K562 (cell line): ENCODE data around the gene TNPO3. TPM values are rescaled to one million over a fixed set of nuclear protein-coding genes. Genes with fewer than 3 reads are reported as not detected.

Source experiments
- KDM1A ChIP-seq, 2 experiments: fragments of 450-650 bp; IDR thresholded peaks; 2 replicates each; pipeline ENCODE4 v1.6.1; 2016; ENCODE audit warnings: mild to moderate bottlenecking in 2 of 2
- ZNF717 ChIP-seq: fragments of 250-450 bp; sonication (Bioruptor Pico); IDR thresholded peaks from 2 replicates; pipeline ENCODE4 v1.5.0; 2021
- polyA plus RNA-seq, 8 experiments: library from polyadenylated mRNA; depleted of rRNA in 4 of 8; stranded (reverse) in 5 of 8; unstranded in 3 of 8; fragments of >200 nt; fragmentation: Nextera tagmentation in 2 of 8; fragmentation: Illumina TruSeq in 1 of 8; extraction: Ambion mirVana in 2 of 8; extraction: Trizol in 1 of 8; gene quantifications; 2 replicates each; pipeline versions ENCODE4 v1.2.1 to v1.2.3, GENCODE V29; 2011 to 2014; ENCODE audit warnings: inconsistent platforms in 1 of 8, missing spikeins in 1 of 8
- total RNA-seq, 7 experiments: library from RNA; depleted of rRNA in 6 of 7; stranded (reverse); fragments of >200 nt in 6 of 7; fragmentation: Illumina TruSeq in 2 of 7; extraction: Trizol in 2 of 7; gene quantifications; 2 replicates each; pipeline versions ENCODE4 v1.2.1 to v1.2.3, GENCODE V29; 2011 to 2021; ENCODE audit warnings: low replicate concordance in 1 of 7
- TF ChIP-seq, protein P1 (sequence below): fragments of 450-650 bp; IDR thresholded peaks from 2 replicates; pipeline ENCODE4 v1.6.1; 2016; ENCODE audit warnings: mild to moderate bottlenecking, moderate library complexity

The TNPO3 gene
- total and polyA plus RNA-seq, 9 of the 15 experiments (the other 6 are each of a cell fraction or from before 2014, with no cell fraction given), result 35.8 to 125 (median 110) TPM

DNA sequence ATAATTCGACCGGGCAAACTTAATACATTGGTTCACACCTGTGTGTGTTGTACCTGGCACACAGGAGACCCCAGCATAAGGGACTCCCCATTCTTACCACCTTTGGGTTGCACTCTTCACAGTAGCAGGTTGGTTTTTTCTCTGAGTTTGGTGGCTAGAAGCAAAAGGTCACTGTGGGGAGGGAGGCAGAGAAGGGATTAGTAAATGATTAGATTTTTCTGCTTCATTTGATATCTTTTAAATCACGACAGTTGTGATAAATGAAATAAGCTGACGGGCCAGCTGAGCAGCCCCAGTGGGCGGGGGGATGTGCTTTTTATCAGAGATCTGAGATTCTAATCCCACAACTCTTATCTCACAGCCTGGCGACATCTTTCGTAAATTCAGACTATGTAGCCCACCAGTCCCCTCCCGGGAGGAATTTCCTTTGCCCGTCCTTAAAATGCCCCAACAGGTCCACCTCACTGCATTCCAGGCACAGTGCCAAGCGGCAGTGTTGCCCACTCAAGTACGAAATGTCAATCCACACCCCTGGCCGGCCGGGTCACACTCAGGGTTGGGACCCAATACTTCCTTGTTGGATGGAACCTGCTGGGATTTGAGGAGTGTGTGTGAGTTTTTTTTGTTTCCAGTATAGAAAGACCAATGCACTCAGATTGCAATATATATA lies 133.9 kb downstream of the TNPO3 start (continued):
- no peak for TF ChIP-seq KDM1A (IDR thresholded peaks at IDR 0.05)
- TF ChIP-seq ZNF717 (CRISPR knock-in tag), result no peak
- TF ChIP-seq, protein P1, sequence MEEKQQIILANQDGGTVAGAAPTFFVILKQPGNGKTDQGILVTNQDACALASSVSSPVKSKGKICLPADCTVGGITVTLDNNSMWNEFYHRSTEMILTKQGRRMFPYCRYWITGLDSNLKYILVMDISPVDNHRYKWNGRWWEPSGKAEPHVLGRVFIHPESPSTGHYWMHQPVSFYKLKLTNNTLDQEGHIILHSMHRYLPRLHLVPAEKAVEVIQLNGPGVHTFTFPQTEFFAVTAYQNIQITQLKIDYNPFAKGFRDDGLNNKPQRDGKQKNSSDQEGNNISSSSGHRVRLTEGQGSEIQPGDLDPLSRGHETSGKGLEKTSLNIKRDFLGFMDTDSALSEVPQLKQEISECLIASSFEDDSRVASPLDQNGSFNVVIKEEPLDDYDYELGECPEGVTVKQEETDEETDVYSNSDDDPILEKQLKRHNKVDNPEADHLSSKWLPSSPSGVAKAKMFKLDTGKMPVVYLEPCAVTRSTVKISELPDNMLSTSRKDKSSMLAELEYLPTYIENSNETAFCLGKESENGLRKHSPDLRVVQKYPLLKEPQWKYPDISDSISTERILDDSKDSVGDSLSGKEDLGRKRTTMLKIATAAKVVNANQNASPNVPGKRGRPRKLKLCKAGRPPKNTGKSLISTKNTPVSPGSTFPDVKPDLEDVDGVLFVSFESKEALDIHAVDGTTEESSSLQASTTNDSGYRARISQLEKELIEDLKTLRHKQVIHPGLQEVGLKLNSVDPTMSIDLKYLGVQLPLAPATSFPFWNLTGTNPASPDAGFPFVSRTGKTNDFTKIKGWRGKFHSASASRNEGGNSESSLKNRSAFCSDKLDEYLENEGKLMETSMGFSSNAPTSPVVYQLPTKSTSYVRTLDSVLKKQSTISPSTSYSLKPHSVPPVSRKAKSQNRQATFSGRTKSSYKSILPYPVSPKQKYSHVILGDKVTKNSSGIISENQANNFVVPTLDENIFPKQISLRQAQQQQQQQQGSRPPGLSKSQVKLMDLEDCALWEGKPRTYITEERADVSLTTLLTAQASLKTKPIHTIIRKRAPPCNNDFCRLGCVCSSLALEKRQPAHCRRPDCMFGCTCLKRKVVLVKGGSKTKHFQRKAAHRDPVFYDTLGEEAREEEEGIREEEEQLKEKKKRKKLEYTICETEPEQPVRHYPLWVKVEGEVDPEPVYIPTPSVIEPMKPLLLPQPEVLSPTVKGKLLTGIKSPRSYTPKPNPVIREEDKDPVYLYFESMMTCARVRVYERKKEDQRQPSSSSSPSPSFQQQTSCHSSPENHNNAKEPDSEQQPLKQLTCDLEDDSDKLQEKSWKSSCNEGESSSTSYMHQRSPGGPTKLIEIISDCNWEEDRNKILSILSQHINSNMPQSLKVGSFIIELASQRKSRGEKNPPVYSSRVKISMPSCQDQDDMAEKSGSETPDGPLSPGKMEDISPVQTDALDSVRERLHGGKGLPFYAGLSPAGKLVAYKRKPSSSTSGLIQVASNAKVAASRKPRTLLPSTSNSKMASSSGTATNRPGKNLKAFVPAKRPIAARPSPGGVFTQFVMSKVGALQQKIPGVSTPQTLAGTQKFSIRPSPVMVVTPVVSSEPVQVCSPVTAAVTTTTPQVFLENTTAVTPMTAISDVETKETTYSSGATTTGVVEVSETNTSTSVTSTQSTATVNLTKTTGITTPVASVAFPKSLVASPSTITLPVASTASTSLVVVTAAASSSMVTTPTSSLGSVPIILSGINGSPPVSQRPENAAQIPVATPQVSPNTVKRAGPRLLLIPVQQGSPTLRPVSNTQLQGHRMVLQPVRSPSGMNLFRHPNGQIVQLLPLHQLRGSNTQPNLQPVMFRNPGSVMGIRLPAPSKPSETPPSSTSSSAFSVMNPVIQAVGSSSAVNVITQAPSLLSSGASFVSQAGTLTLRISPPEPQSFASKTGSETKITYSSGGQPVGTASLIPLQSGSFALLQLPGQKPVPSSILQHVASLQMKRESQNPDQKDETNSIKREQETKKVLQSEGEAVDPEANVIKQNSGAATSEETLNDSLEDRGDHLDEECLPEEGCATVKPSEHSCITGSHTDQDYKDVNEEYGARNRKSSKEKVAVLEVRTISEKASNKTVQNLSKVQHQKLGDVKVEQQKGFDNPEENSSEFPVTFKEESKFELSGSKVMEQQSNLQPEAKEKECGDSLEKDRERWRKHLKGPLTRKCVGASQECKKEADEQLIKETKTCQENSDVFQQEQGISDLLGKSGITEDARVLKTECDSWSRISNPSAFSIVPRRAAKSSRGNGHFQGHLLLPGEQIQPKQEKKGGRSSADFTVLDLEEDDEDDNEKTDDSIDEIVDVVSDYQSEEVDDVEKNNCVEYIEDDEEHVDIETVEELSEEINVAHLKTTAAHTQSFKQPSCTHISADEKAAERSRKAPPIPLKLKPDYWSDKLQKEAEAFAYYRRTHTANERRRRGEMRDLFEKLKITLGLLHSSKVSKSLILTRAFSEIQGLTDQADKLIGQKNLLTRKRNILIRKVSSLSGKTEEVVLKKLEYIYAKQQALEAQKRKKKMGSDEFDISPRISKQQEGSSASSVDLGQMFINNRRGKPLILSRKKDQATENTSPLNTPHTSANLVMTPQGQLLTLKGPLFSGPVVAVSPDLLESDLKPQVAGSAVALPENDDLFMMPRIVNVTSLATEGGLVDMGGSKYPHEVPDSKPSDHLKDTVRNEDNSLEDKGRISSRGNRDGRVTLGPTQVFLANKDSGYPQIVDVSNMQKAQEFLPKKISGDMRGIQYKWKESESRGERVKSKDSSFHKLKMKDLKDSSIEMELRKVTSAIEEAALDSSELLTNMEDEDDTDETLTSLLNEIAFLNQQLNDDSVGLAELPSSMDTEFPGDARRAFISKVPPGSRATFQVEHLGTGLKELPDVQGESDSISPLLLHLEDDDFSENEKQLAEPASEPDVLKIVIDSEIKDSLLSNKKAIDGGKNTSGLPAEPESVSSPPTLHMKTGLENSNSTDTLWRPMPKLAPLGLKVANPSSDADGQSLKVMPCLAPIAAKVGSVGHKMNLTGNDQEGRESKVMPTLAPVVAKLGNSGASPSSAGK, result no peak
